CD4-positive, alpha-beta memory T cell (primary cell): ENCODE results near the gene MEX3B. TPM values are rescaled to one million over a fixed set of nuclear protein-coding genes. Genes with fewer than 3 reads are reported as not detected.

Experiments used
- CTCF ChIA-PET: fragments of 350-600 bp; sonication (Branson Sonifier 250); formaldehyde crosslinking; loops from one replicate; lab custom pipeline; 2021; ENCODE audit warnings: inconsistent platforms; ENCODE audit not compliant: partially characterized antibody; lab: Charles Lee
- POLR2A ChIA-PET: fragments of 350-600 bp; sonication (Branson Sonifier 250); formaldehyde crosslinking; loops from one replicate; lab custom pipeline; 2021; ENCODE audit not compliant: partially characterized antibody; lab: Charles Lee
- DNase-seq, 5 donors: peaks; one replicate each; pipeline versions ENCODE4 v3.0.0 to v3.0.0-alpha.2; 2020 to 2022; ENCODE audit warnings: mixed read lengths in 1 of 5
- H3K27ac ChIP-seq: one replicate; pipeline ENCODE4 v1.7.0; 2013; ENCODE audit warnings: low read depth, low read length
- H3K27me3 ChIP-seq: 2 replicates; pipeline ENCODE4 v1.7.0; 2013; ENCODE audit warnings: mild to moderate bottlenecking, low read length, moderate library complexity; ENCODE audit not compliant: insufficient read depth
- H3K36me3 ChIP-seq: 2 replicates; pipeline ENCODE4 v1.7.0; 2013; ENCODE audit warnings: mild to moderate bottlenecking, low read length, moderate library complexity; ENCODE audit not compliant: insufficient read depth
- H3K4me1 ChIP-seq: 2 replicates; pipeline ENCODE4 v1.7.0; 2013; ENCODE audit warnings: mild to moderate bottlenecking, low read length, moderate library complexity; ENCODE audit not compliant: insufficient read depth
- H3K4me3 ChIP-seq, 2 donors: one replicate each; pipeline ENCODE4 v1.7.0; 2013; ENCODE audit warnings: low read length in 2 of 2, mild to moderate bottlenecking in 1 of 2
- H3K9me3 ChIP-seq, 2 donors: one replicate each; pipeline ENCODE4 v1.7.0; 2013; ENCODE audit warnings: low read length in 2 of 2, control low read depth in 1 of 2; ENCODE audit not compliant: control insufficient read depth in 1 of 2
- H3K27ac Mint-ChIP-seq, 7 donors: one replicate each; pipeline ENCODE4 v1.8.0; 2020 to 2021; ENCODE audit warnings: mixed read lengths in 7 of 7, mild to moderate bottlenecking in 6 of 7, inconsistent platforms in 3 of 7, moderate library complexity in 3 of 7
- H3K27me3 Mint-ChIP-seq, 2 donors: one replicate each; pipeline ENCODE4 v1.8.0; 2020 to 2021; ENCODE audit warnings: mixed read lengths in 2 of 2
- H3K36me3 Mint-ChIP-seq, 2 donors: one replicate each; pipeline ENCODE4 v1.8.0; 2020 to 2021; ENCODE audit warnings: mixed read lengths in 2 of 2, inconsistent platforms in 1 of 2, mild to moderate bottlenecking in 1 of 2
- H3K4me1 Mint-ChIP-seq, 4 donors: one replicate each; pipeline ENCODE4 v1.8.0; 2020 to 2021; ENCODE audit warnings: mixed read lengths in 4 of 4, mild to moderate bottlenecking in 1 of 4
- H3K4me3 Mint-ChIP-seq, 8 donors: one replicate each; pipeline ENCODE4 v1.8.0; 2020 to 2021; ENCODE audit warnings: mixed read lengths in 8 of 8, mild to moderate bottlenecking in 7 of 8, moderate library complexity in 6 of 8, inconsistent platforms in 3 of 8
- H3K9me3 Mint-ChIP-seq, 8 donors: one replicate each; pipeline ENCODE4 v1.8.0; 2020 to 2021; ENCODE audit warnings: mixed read lengths in 8 of 8, mild to moderate bottlenecking in 5 of 8, inconsistent platforms in 3 of 8, moderate library complexity in 1 of 8
- intact Hi-C: fragments of 100-400 bp; cut with micrococcal nuclease; formaldehyde crosslinking; loops from one replicate; pipeline ENCODE4 v1.15.1; 2023
- polyA plus RNA-seq, 2 donors: library from polyadenylated mRNA; unstranded; fragments of 300-500 nt; fragmentation: Illumina TruSeq; gene quantifications; one replicate each; pipeline ENCODE4 v1.2.3, GENCODE V29; 2021
- total RNA-seq, 2 experiments: library from RNA; stranded (reverse); gene quantifications; one replicate each; pipeline ENCODE4 v1.2.3, GENCODE V29; 2021

MEX3B gene
- total and polyA plus RNA-seq, 4 experiments from 2014 or later: 1.6 TPM; not detected in 2

GRCh38 chr15:82047453-82048400 is 1.9 kb upstream of the MEX3B start:
- peak overlapping the region in 4 of 7 donors; percentile 16 to 94 (median 75) for H3K27ac Mint-ChIP-seq

GRCh38 chr15:82046666-82047452 is 1.0 kb upstream of the MEX3B start:
- Histone ChIP-seq H3K27me3 (no peaks in the 10 kb centered on the region), H3K4me1 (peaks cover 19% of the 10 kb centered on the region), H3K27ac (peak overlapping the region; percentile 69), H3K9me3 (no peaks in the 10 kb centered on the region), H3K4me3 (peak overlapping the region; percentile 69 to 75), H3K36me3 (no peaks in the 10 kb centered on the region)
- H3K9me3 Mint-ChIP-seq: no peaks in the 10 kb centered on the region
- H3K4me1 Mint-ChIP-seq: peaks cover 4 to 24% (median 14%) of the 10 kb centered on the region in 4 donors
- H3K27ac Mint-ChIP-seq: peak overlapping the region; percentile 17 to 98 (median 88)
- POLR2A ChIA-PET: interaction anchor here (1.0 to 1.1 kb wide), 2 partner anchors 216 to 1020 kb away, joined by 3 read pairs; partner anchors contain the start of genes BTBD1, EFL1 and SAXO2
- H3K4me3 Mint-ChIP-seq: peak overlapping the region; percentile 86 to 94 (median 91)
- peaks cover 4 to 9% of the 10 kb centered on the region in 2 donors for H3K27me3 Mint-ChIP-seq
- intact Hi-C loops: loop anchor here (2.0 to 5.0 kb wide), 3 partner anchors 216 to 1020 kb away; partner anchors contain the start of genes BTBD1, EFL1 and SAXO2
- H3K36me3 Mint-ChIP-seq: peaks cover 0 to 5% of the 10 kb centered on the region in 2 donors
- CTCF ChIA-PET: no interaction called here
- peak; percentile 86 to 91 (median 90) for DNase-seq

More at GRCh38 chr15:82047453-82048400, 1.9 kb upstream of the MEX3B start:
- Mint-ChIP-seq H3K4me1 (peaks cover 4 to 24% (median 14%) of the 10 kb centered on the region in 4 donors), H3K9me3 (no peaks in the 10 kb centered on the region), H3K36me3 (peaks cover 0 to 5% of the 10 kb centered on the region in 2 donors), H3K4me3 (peak overlapping the region; percentile 71 to 89 (median 78)), H3K27me3 (peaks cover 4 to 10% of the 10 kb centered on the region in 2 donors)
- DNase-seq: peak in 1 of 5 donors; percentile 37
- H3K27ac ChIP-seq: no peak overlapping the region
- intact Hi-C loops: loop anchor here (2.0 to 5.0 kb wide), 3 partner anchors 215 to 1020 kb away; partner anchors contain the start of genes BTBD1, EFL1 and SAXO2
- no peaks in the 10 kb centered on the region for H3K9me3 ChIP-seq
- H3K4me3 ChIP-seq: peak overlapping the region; percentile 56 to 57
- H3K27me3 ChIP-seq: no peaks in the 10 kb centered on the region
- no peaks in the 10 kb centered on the region for H3K36me3 ChIP-seq
- ChIA-PET POLR2A (no interaction called here), CTCF (interaction anchor here (0.7 to 2.1 kb wide), 2 partner anchors 567 to 782 kb away, joined by 3 to 11 read pairs; no protein-coding TSS in a partner anchor)
- H3K4me1 ChIP-seq: peaks cover 19% of the 10 kb centered on the region

GRCh38 chr15:82045179-82045891 is 483 bp downstream of the MEX3B start:
- H3K9me3 ChIP-seq: no peaks in the 10 kb centered on the region
- H3K4me1 Mint-ChIP-seq: peaks cover 4 to 24% (median 14%) of the 10 kb centered on the region in 4 donors
- DNase-seq: peak in 4 of 5 donors; percentile 11 to 37 (median 22)
- no peaks in the 10 kb centered on the region for H3K36me3 ChIP-seq
- H3K4me1 ChIP-seq: peaks cover 19% of the 10 kb centered on the region
- H3K27me3 ChIP-seq: no peaks in the 10 kb centered on the region
- ChIA-PET POLR2A (interaction anchor here (1.1 kb wide), 1 partner anchor 1022 kb away, joined by 3 read pairs; the partner anchor contains the start of gene BTBD1), CTCF (no interaction called here)
- H3K4me3 ChIP-seq: peak overlapping the region; percentile 42 to 54
- intact Hi-C loops: loop anchor here (5.0 kb wide), 2 partner anchors 748 to 1022 kb away; partner anchors contain the start of gene BTBD1
- H3K27ac Mint-ChIP-seq: peak overlapping the region in 4 of 7 donors; percentile 27 to 82 (median 69)
- no peak overlapping the region for H3K27ac ChIP-seq
- peak overlapping the region; percentile 83 to 92 (median 88) for H3K4me3 Mint-ChIP-seq
- peaks cover 4 to 5% of the 10 kb centered on the region in 2 donors for H3K27me3 Mint-ChIP-seq
- H3K9me3 Mint-ChIP-seq: no peaks in the 10 kb centered on the region
- H3K36me3 Mint-ChIP-seq: peaks cover 0 to 5% of the 10 kb centered on the region in 2 donors

GRCh38 chr15:82044373-82045178 is 1.2 kb downstream of the MEX3B start:
- Histone ChIP-seq H3K4me3 (peak overlapping the region; percentile 42 to 54), H3K9me3 (no peaks in the 10 kb centered on the region), H3K27ac (no peak overlapping the region), H3K27me3 (no peaks in the 10 kb centered on the region), H3K4me1 (peaks cover 19% of the 10 kb centered on the region), H3K36me3 (no peaks in the 10 kb centered on the region)
- H3K27me3 Mint-ChIP-seq: peaks cover 4 to 5% of the 10 kb centered on the region in 2 donors
- intact Hi-C loops: loop anchor here (5.0 kb wide), 2 partner anchors 747 to 1023 kb away; partner anchors contain the start of gene BTBD1
- peak overlapping the region; percentile 83 to 92 (median 88) for H3K4me3 Mint-ChIP-seq
- ChIA-PET POLR2A (no interaction called here), CTCF (no interaction called here)
- peak overlapping the region in 6 of 7 donors; percentile 41 to 82 (median 65) for H3K27ac Mint-ChIP-seq
- H3K36me3 Mint-ChIP-seq: peaks cover 0 to 5% of the 10 kb centered on the region in 2 donors
- no peaks in the 10 kb centered on the region for H3K9me3 Mint-ChIP-seq
- H3K4me1 Mint-ChIP-seq: peaks cover 4 to 24% (median 14%) of the 10 kb centered on the region in 4 donors
- DNase-seq: peak; percentile 21 to 65 (median 30)

- Mint-ChIP-seq H3K4me1 (peaks cover 4 to 24% (median 14%) of the 10 kb centered on the region in 4 donors), H3K27ac (peak overlapping the region in 2 of 7 donors; percentile 71 to 82), H3K27me3 (peaks cover 4 to 7% of the 10 kb centered on the region in 2 donors), H3K4me3 (peak overlapping the region; percentile 83 to 92 (median 88)), H3K36me3 (peaks cover 0 to 5% of the 10 kb centered on the region in 2 donors), H3K9me3 (no peaks in the 10 kb centered on the region)
- no peaks in the 10 kb centered on the region for H3K27me3 ChIP-seq
- no peak overlapping the region for H3K27ac ChIP-seq
- peaks cover 19% of the 10 kb centered on the region for H3K4me1 ChIP-seq
- H3K9me3 ChIP-seq: no peaks in the 10 kb centered on the region
- H3K36me3 ChIP-seq: no peaks in the 10 kb centered on the region
- DNase-seq: no peak
- intact Hi-C loops: no loop called here
- POLR2A ChIA-PET: no interaction called here
- peak overlapping the region; percentile 42 to 54 for H3K4me3 ChIP-seq
- CTCF ChIA-PET: no interaction called here
These were observed 1.9 kb downstream of the MEX3B start for GRCh38 chr15:82043796-82044372.
